ENCODE data around the gene MEPCE. TPM values are rescaled to one million over a fixed set of nuclear protein-coding genes. Genes with fewer than 3 reads are reported as not detected.
A peak's percentile ranks its signal among the peaks of the same experiment; 100 is the strongest.

Gene MEPCE
- total and polyA plus RNA-seq, 2 donors: 32.0 to 37.4 TPM

- H3K27ac ChIP-seq (ENCODE audit: low read depth in 1 of 2, low read length in 1 of 2): no peak within 1 kb of the TSS
- H3K27me3 ChIP-seq (ENCODE audit: control insufficient read depth in 2 of 2, insufficient read depth in 1 of 2, low read length in 1 of 2): no peaks in the 10 kb centered on the region
- no peaks in the 10 kb centered on the region for H3K9me3 ChIP-seq (ENCODE audit: control insufficient read depth in 2 of 2, insufficient read depth in 1 of 2, low read length in 1 of 2)
- no peak within 1 kb of the TSS for H3K4me3 ChIP-seq (ENCODE audit: low read length in 2 of 2)
- WGBS: 95% methylated on average over 7 of the region's 7 CpGs
- no peak for DNase-seq (ENCODE audit: low read depth in 6 of 9, low spot score in 9 of 9)
- peaks cover 44 to 62% of the 10 kb centered on the region in 2 donors for H3K36me3 ChIP-seq (ENCODE audit: control insufficient read depth in 2 of 2, insufficient read depth in 2 of 2, low read length in 1 of 2)
- H3K4me1 ChIP-seq (ENCODE audit: control insufficient read depth in 2 of 2, insufficient read depth in 2 of 2, low read length in 2 of 2): peaks cover 0 to 7% of the 10 kb centered on the region in 2 donors
These were observed 34.6 kb downstream of the MEPCE start, which contains the start of gene SPACDR for GRCh38 chr7:100464210-100464660. SPACDR (minus strand) TSS chr7:100464260; CDS start chr7:100464025, 235 bp downstream.

GRCh38 chr7:100464791-100465190 lies 35.2 kb downstream of the MEPCE start:
- H3K4me1 ChIP-seq (ENCODE audit: control insufficient read depth in 2 of 2, insufficient read depth in 2 of 2, low read length in 2 of 2): peaks cover 0 to 13% of the 10 kb centered on the region in 2 donors

GRCh38 chr7:100465299-100465698 lies 35.7 kb downstream of the MEPCE start:
- 98% methylated on average over 8 of the region's 8 CpGs for WGBS
- Histone ChIP-seq H3K4me1 (ENCODE audit: control insufficient read depth in 2 of 2, insufficient read depth in 2 of 2, low read length in 2 of 2) (peaks cover 0 to 15% of the 10 kb centered on the region in 2 donors), H3K27ac (ENCODE audit: low read depth in 1 of 2, low read length in 1 of 2) (no peak overlapping the region), H3K9me3 (ENCODE audit: control insufficient read depth in 2 of 2, insufficient read depth in 1 of 2, low read length in 1 of 2) (no peaks in the 10 kb centered on the region), H3K36me3 (ENCODE audit: control insufficient read depth in 2 of 2, insufficient read depth in 2 of 2, low read length in 1 of 2) (peaks cover 37 to 69% of the 10 kb centered on the region in 2 donors), H3K27me3 (ENCODE audit: control insufficient read depth in 2 of 2, insufficient read depth in 1 of 2, low read length in 1 of 2) (no peaks in the 10 kb centered on the region), H3K4me3 (ENCODE audit: low read length in 2 of 2) (no peak overlapping the region)
- no peak for DNase-seq (ENCODE audit: low read depth in 6 of 9, low spot score in 9 of 9)

More at GRCh38 chr7:100464791-100465190, 35.2 kb downstream of the MEPCE start:
- DNase-seq (ENCODE audit: low read depth in 6 of 9, low spot score in 9 of 9): no peak
- Histone ChIP-seq H3K4me3 (ENCODE audit: low read length in 2 of 2) (no peak overlapping the region), H3K9me3 (ENCODE audit: control insufficient read depth in 2 of 2, insufficient read depth in 1 of 2, low read length in 1 of 2) (no peaks in the 10 kb centered on the region), H3K36me3 (ENCODE audit: control insufficient read depth in 2 of 2, insufficient read depth in 2 of 2, low read length in 1 of 2) (peaks cover 39 to 68% of the 10 kb centered on the region in 2 donors), H3K27ac (ENCODE audit: low read depth in 1 of 2, low read length in 1 of 2) (no peak overlapping the region), H3K27me3 (ENCODE audit: control insufficient read depth in 2 of 2, insufficient read depth in 1 of 2, low read length in 1 of 2) (no peaks in the 10 kb centered on the region)
- WGBS: 97% methylated on average over 2 of the region's 2 CpGs

GRCh38 chr7:100465702-100466311 lies 36.2 kb downstream of the MEPCE start:
- Histone ChIP-seq H3K9me3 (ENCODE audit: control insufficient read depth in 2 of 2, insufficient read depth in 1 of 2, low read length in 1 of 2) (no peaks in the 10 kb centered on the region), H3K36me3 (ENCODE audit: control insufficient read depth in 2 of 2, insufficient read depth in 2 of 2, low read length in 1 of 2) (peaks cover 38 to 68% of the 10 kb centered on the region in 2 donors), H3K4me3 (ENCODE audit: low read length in 2 of 2) (no peak overlapping the region), H3K27me3 (ENCODE audit: control insufficient read depth in 2 of 2, insufficient read depth in 1 of 2, low read length in 1 of 2) (no peaks in the 10 kb centered on the region), H3K4me1 (ENCODE audit: control insufficient read depth in 2 of 2, insufficient read depth in 2 of 2, low read length in 2 of 2) (peaks cover 0 to 15% of the 10 kb centered on the region in 2 donors), H3K27ac (ENCODE audit: low read depth in 1 of 2, low read length in 1 of 2) (no peak overlapping the region)
- DNase-seq (ENCODE audit: low read depth in 6 of 9, low spot score in 9 of 9): no peak
- WGBS: 74% methylated on average over 17 of the region's 17 CpGs

- H3K4me3 ChIP-seq (ENCODE audit: low read length in 2 of 2): no peak overlapping the region
- H3K27me3 ChIP-seq (ENCODE audit: control insufficient read depth in 2 of 2, insufficient read depth in 1 of 2, low read length in 1 of 2): no peaks in the 10 kb centered on the region
- 97% methylated on average over 32 of the region's 32 CpGs for WGBS
- H3K4me1 ChIP-seq (ENCODE audit: control insufficient read depth in 2 of 2, insufficient read depth in 2 of 2, low read length in 2 of 2): peaks cover 0 to 15% of the 10 kb centered on the region in 2 donors
- peaks cover 41 to 72% of the 10 kb centered on the region in 2 donors for H3K36me3 ChIP-seq (ENCODE audit: control insufficient read depth in 2 of 2, insufficient read depth in 2 of 2, low read length in 1 of 2)
- no peak for DNase-seq (ENCODE audit: low read depth in 6 of 9, low spot score in 9 of 9)
- H3K9me3 ChIP-seq (ENCODE audit: control insufficient read depth in 2 of 2, insufficient read depth in 1 of 2, low read length in 1 of 2): no peaks in the 10 kb centered on the region
- no peak overlapping the region for H3K27ac ChIP-seq (ENCODE audit: low read depth in 1 of 2, low read length in 1 of 2)
These were observed 37.3 kb downstream of the MEPCE start for GRCh38 chr7:100466653-100467605.

GRCh38 chr7:100467638-100468373 lies 38.2 kb downstream of the MEPCE start:
- WGBS: 95% methylated on average over 22 of the region's 22 CpGs
- Histone ChIP-seq H3K4me3 (ENCODE audit: low read length in 2 of 2) (no peak overlapping the region), H3K36me3 (ENCODE audit: control insufficient read depth in 2 of 2, insufficient read depth in 2 of 2, low read length in 1 of 2) (peaks cover 50 to 77% of the 10 kb centered on the region in 2 donors), H3K27me3 (ENCODE audit: control insufficient read depth in 2 of 2, insufficient read depth in 1 of 2, low read length in 1 of 2) (no peaks in the 10 kb centered on the region), H3K27ac (ENCODE audit: low read depth in 1 of 2, low read length in 1 of 2) (no peak overlapping the region), H3K9me3 (ENCODE audit: control insufficient read depth in 2 of 2, insufficient read depth in 1 of 2, low read length in 1 of 2) (no peaks in the 10 kb centered on the region), H3K4me1 (ENCODE audit: control insufficient read depth in 2 of 2, insufficient read depth in 2 of 2, low read length in 2 of 2) (peaks cover 0 to 17% of the 10 kb centered on the region in 2 donors)
- no peak for DNase-seq (ENCODE audit: low read depth in 6 of 9, low spot score in 9 of 9)

- Histone ChIP-seq H3K9me3 (ENCODE audit: control insufficient read depth in 2 of 2, insufficient read depth in 1 of 2, low read length in 1 of 2) (no peaks in the 10 kb centered on the region), H3K36me3 (ENCODE audit: control insufficient read depth in 2 of 2, insufficient read depth in 2 of 2, low read length in 1 of 2) (peaks cover 58 to 79% of the 10 kb centered on the region in 2 donors), H3K27ac (ENCODE audit: low read depth in 1 of 2, low read length in 1 of 2) (no peak overlapping the region), H3K4me1 (ENCODE audit: control insufficient read depth in 2 of 2, insufficient read depth in 2 of 2, low read length in 2 of 2) (peaks cover 0 to 26% of the 10 kb centered on the region in 2 donors), H3K27me3 (ENCODE audit: control insufficient read depth in 2 of 2, insufficient read depth in 1 of 2, low read length in 1 of 2) (no peaks in the 10 kb centered on the region), H3K4me3 (ENCODE audit: low read length in 2 of 2) (no peak overlapping the region)
- DNase-seq (ENCODE audit: low read depth in 6 of 9, low spot score in 9 of 9): peak in 4 of 9 donors; percentile 72 to 80 (median 74)
- 40% methylated on average over 13 of the region's 13 CpGs for WGBS
These were observed 39.8 kb downstream of the MEPCE start for GRCh38 chr7:100469227-100470044.

GRCh38 chr7:100471021-100471420 lies 41.4 kb downstream of the MEPCE start:
- Histone ChIP-seq H3K4me1 (ENCODE audit: control insufficient read depth in 2 of 2, insufficient read depth in 2 of 2, low read length in 2 of 2) (peaks cover 6 to 42% of the 10 kb centered on the region in 2 donors), H3K9me3 (ENCODE audit: control insufficient read depth in 2 of 2, insufficient read depth in 1 of 2, low read length in 1 of 2) (no peaks in the 10 kb centered on the region), H3K36me3 (ENCODE audit: control insufficient read depth in 2 of 2, insufficient read depth in 2 of 2, low read length in 1 of 2) (peaks cover 65 to 84% of the 10 kb centered on the region in 2 donors)

More at GRCh38 chr7:100471021-100471420, 41.4 kb downstream of the MEPCE start:
- DNase-seq (ENCODE audit: low read depth in 6 of 9, low spot score in 9 of 9): no peak
- Histone ChIP-seq H3K4me3 (ENCODE audit: low read length in 2 of 2) (no peak overlapping the region), H3K27me3 (ENCODE audit: control insufficient read depth in 2 of 2, insufficient read depth in 1 of 2, low read length in 1 of 2) (no peaks in the 10 kb centered on the region), H3K27ac (ENCODE audit: low read depth in 1 of 2, low read length in 1 of 2) (no peak overlapping the region)
- WGBS: 89% methylated on average over 4 of the region's 4 CpGs

All from thymus (tissue), 11 donors.